T-helper 2 cell treated with Interferon-gamma antibody and Interleukin-4, amounts not matched to agents 5 μg/mL and 100 μg/mL, for 36 hours (primary cell): ENCODE measurements around the gene KRTAP4-3.
"Not testable (repeated sequence)": the region's sequence is repeated elsewhere in the genome, so short reads cannot be mapped to it uniquely, and the experiment has no call there.

ENCODE experiments used
- DNase-seq: peaks from one replicate; pipeline ENCODE4 v3.0.0; 2021; ENCODE audit warnings: low spot score
- H3K27ac Mint-ChIP-seq: one replicate; pipeline ENCODE4 v1.8.0; 2021; ENCODE audit warnings: mild to moderate bottlenecking, mixed read lengths
- H3K27me3 Mint-ChIP-seq: one replicate; pipeline ENCODE4 v1.8.0; 2021; ENCODE audit warnings: low read depth, mixed read lengths
- H3K36me3 Mint-ChIP-seq: one replicate; pipeline ENCODE4 v1.8.0; 2021; ENCODE audit warnings: low read depth, mixed read lengths
- H3K4me1 Mint-ChIP-seq: one replicate; pipeline ENCODE4 v1.8.0; 2021; ENCODE audit warnings: low read depth, mixed read lengths
- H3K4me3 Mint-ChIP-seq: one replicate; pipeline ENCODE4 v1.8.0; 2022; ENCODE audit warnings: mild to moderate bottlenecking, moderate library complexity, mixed read lengths
- H3K9me3 Mint-ChIP-seq: one replicate; pipeline ENCODE4 v1.8.0; 2021; ENCODE audit warnings: mixed read lengths

KRTAP4-3 gene

DNA sequence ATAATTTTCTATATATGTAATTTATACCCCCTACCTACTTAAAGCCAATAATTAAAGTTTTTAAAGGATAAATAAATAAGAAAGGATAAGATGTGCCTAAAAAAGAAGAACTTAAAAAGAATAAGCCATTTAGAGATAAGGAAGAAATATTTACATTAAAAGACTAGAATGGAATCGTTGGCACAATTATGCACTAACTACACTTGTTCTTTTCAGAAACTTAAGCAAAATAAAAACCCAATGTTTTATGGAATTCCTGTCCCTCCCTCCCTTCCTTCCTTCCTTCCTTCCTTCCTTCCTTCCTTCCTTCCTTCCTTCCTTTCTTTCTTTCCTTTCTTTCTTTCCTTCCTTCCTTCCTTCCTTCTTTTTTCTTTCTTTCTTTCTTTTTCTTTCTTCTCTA lies 23.2 kb downstream of the KRTAP4-3 start:
- Mint-ChIP-seq H3K4me1 (no peaks in the 10 kb centered on the region), H3K9me3 (peaks cover 26% of the 10 kb centered on the region), H3K36me3 (no peaks in the 10 kb centered on the region), H3K27me3 (peaks cover 4% of the 10 kb centered on the region), H3K4me3 (no peak overlapping the region), H3K27ac (no peak overlapping the region)
- DNase-seq: no peak

DNA sequence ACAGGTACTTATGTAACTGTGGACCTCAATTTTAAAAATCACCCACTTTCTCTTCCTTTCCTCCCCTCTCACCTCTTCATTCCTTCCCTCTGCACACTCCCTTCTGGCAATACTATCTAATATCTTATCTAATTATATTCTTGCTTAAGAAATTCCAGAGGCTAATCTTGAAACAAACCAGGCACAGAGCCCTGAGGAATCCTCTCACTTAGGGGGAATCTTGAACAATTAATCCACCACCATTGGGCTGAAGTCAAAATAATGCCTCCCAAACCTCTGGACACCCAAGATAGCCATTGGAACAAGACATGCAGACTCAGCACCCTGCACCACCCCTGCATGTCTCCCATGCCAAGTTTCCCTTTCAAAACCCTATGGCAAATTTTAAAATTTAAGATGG lies 26.7 kb downstream of the KRTAP4-3 start:
- peaks cover 35% of the 10 kb centered on the region for H3K9me3 Mint-ChIP-seq
- no peak overlapping the region for H3K27ac Mint-ChIP-seq
- DNase-seq: no peak
- no peak overlapping the region for H3K4me3 Mint-ChIP-seq
- H3K36me3 Mint-ChIP-seq: no peaks in the 10 kb centered on the region
- H3K27me3 Mint-ChIP-seq: peaks cover 2% of the 10 kb centered on the region
- H3K4me1 Mint-ChIP-seq: no peaks in the 10 kb centered on the region

DNA sequence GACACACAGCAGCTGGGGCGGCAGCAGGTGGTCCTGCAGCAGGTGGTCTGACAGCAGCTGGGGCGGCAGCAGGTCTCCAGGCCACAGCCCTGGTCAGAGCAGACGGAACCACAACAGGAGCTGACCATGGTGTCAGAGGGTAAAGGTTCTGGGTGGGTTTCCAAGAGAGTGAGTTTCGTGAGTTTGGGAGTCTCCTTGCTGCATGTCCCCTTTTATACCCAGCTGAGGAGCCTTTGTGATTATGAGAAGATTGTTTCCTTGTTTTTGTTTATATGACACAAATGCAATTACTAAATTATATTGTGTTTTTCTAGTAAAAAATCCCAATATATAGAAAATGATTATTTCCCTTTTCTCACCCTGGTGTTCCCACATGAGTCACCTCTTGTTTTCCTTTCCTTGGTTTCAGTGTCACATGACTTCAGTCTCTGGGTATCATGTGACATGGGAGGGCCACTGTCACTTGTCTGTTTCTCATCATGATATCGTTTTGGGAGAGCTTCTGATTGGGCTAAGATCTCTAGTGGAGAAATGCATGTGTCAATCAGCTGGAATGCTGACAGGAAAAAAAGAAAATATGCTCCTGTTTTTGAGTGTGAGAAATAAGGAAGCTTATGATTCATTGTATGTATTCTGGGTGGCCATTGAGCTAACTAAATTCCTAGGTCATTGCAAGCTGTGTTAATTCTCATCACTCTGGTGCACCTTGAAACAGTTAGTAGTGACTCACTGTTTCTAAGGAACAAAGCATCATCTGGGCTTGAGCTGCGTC lies 27.5 kb downstream of the KRTAP4-3 start, which contains the start of gene KRTAP4-6:
TSS of gene KRTAP4-6 (minus strand) at position 185 of the 772 bp plus-strand sequence. CDS start at position 128, 57 bp downstream.
- Mint-ChIP-seq H3K27ac (no peak within 1 kb of the TSS), H3K9me3 (peaks cover 35% of the 10 kb centered on the region), H3K4me1 (no peaks in the 10 kb centered on the region), H3K4me3 (no peak within 1 kb of the TSS), H3K36me3 (no peaks in the 10 kb centered on the region), H3K27me3 (peaks cover 2% of the 10 kb centered on the region)
- DNase-seq: no peak

DNA sequence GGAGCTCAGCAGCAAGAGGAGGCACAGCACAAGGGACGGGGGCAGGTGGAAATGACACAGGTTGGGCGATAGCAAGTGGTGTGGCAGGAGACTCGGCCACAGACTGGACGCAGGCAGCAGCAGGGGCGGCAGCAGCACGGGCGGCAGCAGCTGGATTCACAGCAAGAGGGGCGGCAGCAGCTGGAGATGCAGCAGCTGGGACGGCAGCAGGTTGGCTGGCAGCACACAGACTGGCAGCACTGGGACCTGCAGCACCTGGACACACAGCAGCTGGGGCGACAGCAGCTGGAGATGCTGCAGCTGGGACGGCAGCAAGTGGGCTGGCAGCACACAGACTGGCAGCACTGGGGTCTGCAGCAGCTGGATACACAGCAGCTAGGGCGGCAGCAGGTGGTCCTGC lies 28.2 kb downstream of the KRTAP4-3 start:
- H3K27ac Mint-ChIP-seq, H3K4me3 Mint-ChIP-seq, DNase-seq, H3K4me1 Mint-ChIP-seq, H3K27me3 Mint-ChIP-seq, H3K36me3 Mint-ChIP-seq: not testable (repeated sequence)
- peaks cover 35% of the 10 kb centered on the region for H3K9me3 Mint-ChIP-seq

- no peak for DNase-seq
- no peak overlapping the region for H3K27ac Mint-ChIP-seq
- no peak overlapping the region for H3K4me3 Mint-ChIP-seq
- no peaks in the 10 kb centered on the region for H3K4me1 Mint-ChIP-seq
- H3K36me3 Mint-ChIP-seq: no peaks in the 10 kb centered on the region
- no peaks in the 10 kb centered on the region for H3K27me3 Mint-ChIP-seq
- peaks cover 5% of the 10 kb centered on the region for H3K9me3 Mint-ChIP-seq
These were observed 33.9 kb downstream of the KRTAP4-3 start for GRCh38 chr17:41133880-41134735.

GRCh38 chr17:41131979-41132378 lies 36.0 kb downstream of the KRTAP4-3 start:
- H3K27me3 Mint-ChIP-seq: no peaks in the 10 kb centered on the region
- DNase-seq: no peak
- no peak overlapping the region for H3K4me3 Mint-ChIP-seq
- H3K4me1 Mint-ChIP-seq: no peaks in the 10 kb centered on the region
- H3K9me3 Mint-ChIP-seq: no peaks in the 10 kb centered on the region
- H3K36me3 Mint-ChIP-seq: no peaks in the 10 kb centered on the region
- H3K27ac Mint-ChIP-seq: no peak overlapping the region

DNA sequence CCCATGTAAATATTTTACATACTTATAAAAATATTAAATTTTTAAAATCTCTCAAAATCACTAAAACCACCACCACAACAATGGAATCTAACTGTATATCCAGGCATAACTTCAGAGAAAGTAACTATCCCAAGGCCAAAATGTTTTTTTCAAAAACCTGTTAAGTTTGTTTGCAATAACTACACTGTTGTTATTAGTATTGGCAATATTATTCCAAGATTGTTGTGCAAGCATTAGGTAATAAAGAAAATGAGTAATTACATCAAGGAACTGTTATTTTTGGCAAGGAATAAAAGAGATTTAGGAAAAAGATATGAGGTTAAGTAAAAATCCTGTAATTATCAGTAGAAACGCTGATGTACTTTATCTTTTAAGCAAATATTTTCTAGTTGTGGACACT lies 40.6 kb downstream of the KRTAP4-3 start:
- H3K27ac Mint-ChIP-seq: no peak overlapping the region
- H3K4me3 Mint-ChIP-seq: no peak overlapping the region
- H3K9me3 Mint-ChIP-seq: peaks cover 4% of the 10 kb centered on the region
- H3K4me1 Mint-ChIP-seq: no peaks in the 10 kb centered on the region
- no peaks in the 10 kb centered on the region for H3K36me3 Mint-ChIP-seq
- peaks cover 6% of the 10 kb centered on the region for H3K27me3 Mint-ChIP-seq
- DNase-seq: no peak

- no peak for DNase-seq
- Mint-ChIP-seq H3K27me3 (peaks cover 6% of the 10 kb centered on the region), H3K4me3 (no peak overlapping the region), H3K9me3 (peaks cover 4% of the 10 kb centered on the region), H3K36me3 (no peaks in the 10 kb centered on the region), H3K27ac (no peak overlapping the region), H3K4me1 (no peaks in the 10 kb centered on the region)
These were observed 41.6 kb downstream of the KRTAP4-3 start for GRCh38 chr17:41126412-41126811.

GRCh38 chr17:41125064-41125463 lies 43.0 kb downstream of the KRTAP4-3 start:
- H3K4me3 Mint-ChIP-seq: no peak overlapping the region
- DNase-seq: no peak
- H3K27me3 Mint-ChIP-seq: peaks cover 6% of the 10 kb centered on the region
- peaks cover 8% of the 10 kb centered on the region for H3K9me3 Mint-ChIP-seq
- H3K36me3 Mint-ChIP-seq: no peaks in the 10 kb centered on the region
- H3K4me1 Mint-ChIP-seq: peaks cover 4% of the 10 kb centered on the region
- no peak overlapping the region for H3K27ac Mint-ChIP-seq

DNA sequence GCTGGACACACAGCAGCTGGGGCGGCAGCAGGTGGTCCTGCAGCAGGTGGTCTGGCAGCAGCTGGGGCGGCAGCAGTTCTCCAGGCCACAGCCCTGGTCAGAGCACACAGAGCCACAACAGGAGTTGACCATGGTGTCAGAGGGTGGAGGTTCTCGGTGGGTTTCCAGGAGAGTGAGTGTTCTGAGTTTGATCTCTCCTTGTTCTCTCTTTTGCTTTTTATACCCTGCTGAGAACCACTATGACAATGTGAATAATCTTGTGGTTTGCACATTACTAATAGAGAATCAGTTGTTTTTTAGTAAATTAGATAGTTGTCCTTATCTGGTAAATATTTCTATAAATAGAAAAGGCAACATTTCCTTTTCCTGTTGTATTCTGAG lies 44.0 kb downstream of the KRTAP4-3 start, which contains the start of gene KRTAP4-12:
TSS of gene KRTAP4-12 (minus strand) at position 192 of the 381 bp plus-strand sequence. CDS start at position 132, 60 bp downstream.
- not testable (repeated sequence) for H3K27ac Mint-ChIP-seq, H3K9me3 Mint-ChIP-seq, H3K4me3 Mint-ChIP-seq, DNase-seq, H3K4me1 Mint-ChIP-seq, H3K27me3 Mint-ChIP-seq, H3K36me3 Mint-ChIP-seq

DNA sequence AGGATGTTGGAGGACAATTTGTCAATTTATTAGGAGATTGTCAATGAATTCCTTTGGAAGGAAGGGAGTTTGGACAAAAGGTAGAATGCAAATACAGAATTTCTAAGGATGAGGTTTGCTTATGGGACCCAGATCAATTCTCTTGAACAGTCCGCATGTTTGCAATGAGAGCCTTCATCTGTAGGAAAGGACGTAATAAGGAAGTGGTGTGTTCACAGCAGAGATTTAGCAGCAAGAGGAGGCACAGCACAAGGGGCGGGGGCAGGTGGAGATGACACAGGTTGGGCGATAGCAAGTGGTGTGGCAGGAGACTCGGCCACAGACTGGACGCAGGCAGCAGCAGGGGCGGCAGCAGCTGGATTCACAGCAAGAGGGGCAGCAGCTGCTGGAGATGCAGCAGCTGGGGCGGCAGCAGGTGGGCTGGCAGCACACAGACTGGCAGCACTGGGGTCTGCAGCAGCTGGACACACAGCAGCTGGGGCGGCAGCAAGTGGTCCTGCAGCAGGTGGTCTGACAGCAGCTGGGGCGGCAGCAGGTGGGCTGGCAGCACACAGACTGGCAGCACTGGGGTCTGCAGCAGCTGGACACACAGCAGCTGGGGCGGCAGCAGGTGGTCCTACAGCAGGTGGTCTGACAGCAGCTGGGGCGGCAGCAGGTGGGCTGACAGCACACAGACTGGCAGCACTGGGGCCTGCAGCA lies 44.6 kb downstream of the KRTAP4-3 start:
- H3K4me3 Mint-ChIP-seq, H3K36me3 Mint-ChIP-seq, H3K27ac Mint-ChIP-seq, DNase-seq, H3K9me3 Mint-ChIP-seq, H3K27me3 Mint-ChIP-seq, H3K4me1 Mint-ChIP-seq: not testable (repeated sequence)

DNA sequence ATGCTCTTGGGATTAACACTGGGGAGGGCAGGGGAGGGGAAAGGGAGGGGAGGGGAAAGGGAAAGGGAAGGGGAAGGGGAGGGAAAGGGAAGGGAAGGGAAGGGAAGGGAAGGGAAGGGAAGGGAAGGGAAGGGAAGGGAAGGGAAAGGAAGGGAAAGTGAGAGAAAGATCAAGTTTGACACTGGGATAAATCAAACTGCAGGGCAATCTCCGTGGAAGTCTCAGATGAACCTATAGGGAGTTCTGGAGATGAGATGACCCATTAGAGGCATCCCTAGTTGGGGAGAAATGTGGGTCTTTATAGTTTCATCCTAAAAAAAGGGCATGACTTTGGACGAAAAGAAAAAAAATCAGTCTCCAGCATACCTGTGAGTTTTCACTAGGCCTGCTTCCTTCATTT lies 46.3 kb downstream of the KRTAP4-3 start:
- Mint-ChIP-seq H3K4me3 (no peak overlapping the region), H3K9me3 (peaks cover 8% of the 10 kb centered on the region), H3K27ac (no peak overlapping the region), H3K36me3 (no peaks in the 10 kb centered on the region), H3K27me3 (peaks cover 8% of the 10 kb centered on the region), H3K4me1 (peaks cover 7% of the 10 kb centered on the region)
- DNase-seq: no peak

GRCh38 chr17:41119696-41120690 lies 48.0 kb downstream of the KRTAP4-3 start:
- H3K27me3 Mint-ChIP-seq: peaks cover 14% of the 10 kb centered on the region
- H3K36me3 Mint-ChIP-seq, H3K27ac Mint-ChIP-seq, DNase-seq, H3K9me3 Mint-ChIP-seq, H3K4me3 Mint-ChIP-seq, H3K4me1 Mint-ChIP-seq: not testable (repeated sequence)
